ENCODE measurements around the gene TSPEAR.
"Not testable (repeated sequence)": the region's sequence is repeated elsewhere in the genome, so short reads cannot be mapped to it uniquely, and the experiment has no call there.

Gene TSPEAR

GRCh38 chr21:44654576-44655175 is 56.7 kb downstream of the TSPEAR start, which contains the start of gene KRTAP12-4:
Gene KRTAP12-4 (minus strand): TSS chr21:44654659. CDS start chr21:44654614, 45 bp downstream.
- Histone ChIP-seq H3K36me3 (ENCODE audit: insufficient read depth, low read length) (no peaks in the 10 kb centered on the region), H3K9me3 (ENCODE audit: insufficient read depth, low read depth, low read length) (no peaks in the 10 kb centered on the region), H3K27me3 (ENCODE audit: insufficient read depth, low read length) (no peaks in the 10 kb centered on the region), H3K4me3 (ENCODE audit: low read length) (no peak within 1 kb of the TSS), H3K4me1 (ENCODE audit: insufficient read depth, low read length) (peaks cover 13% of the 10 kb centered on the region), H3K27ac (ENCODE audit: low read depth, low read length) (no peak within 1 kb of the TSS), H3K9ac (ENCODE audit: low read depth, low read length) (no peak within 1 kb of the TSS)
- 92% methylated on average over 9 of the region's 9 CpGs for WGBS

DNA sequence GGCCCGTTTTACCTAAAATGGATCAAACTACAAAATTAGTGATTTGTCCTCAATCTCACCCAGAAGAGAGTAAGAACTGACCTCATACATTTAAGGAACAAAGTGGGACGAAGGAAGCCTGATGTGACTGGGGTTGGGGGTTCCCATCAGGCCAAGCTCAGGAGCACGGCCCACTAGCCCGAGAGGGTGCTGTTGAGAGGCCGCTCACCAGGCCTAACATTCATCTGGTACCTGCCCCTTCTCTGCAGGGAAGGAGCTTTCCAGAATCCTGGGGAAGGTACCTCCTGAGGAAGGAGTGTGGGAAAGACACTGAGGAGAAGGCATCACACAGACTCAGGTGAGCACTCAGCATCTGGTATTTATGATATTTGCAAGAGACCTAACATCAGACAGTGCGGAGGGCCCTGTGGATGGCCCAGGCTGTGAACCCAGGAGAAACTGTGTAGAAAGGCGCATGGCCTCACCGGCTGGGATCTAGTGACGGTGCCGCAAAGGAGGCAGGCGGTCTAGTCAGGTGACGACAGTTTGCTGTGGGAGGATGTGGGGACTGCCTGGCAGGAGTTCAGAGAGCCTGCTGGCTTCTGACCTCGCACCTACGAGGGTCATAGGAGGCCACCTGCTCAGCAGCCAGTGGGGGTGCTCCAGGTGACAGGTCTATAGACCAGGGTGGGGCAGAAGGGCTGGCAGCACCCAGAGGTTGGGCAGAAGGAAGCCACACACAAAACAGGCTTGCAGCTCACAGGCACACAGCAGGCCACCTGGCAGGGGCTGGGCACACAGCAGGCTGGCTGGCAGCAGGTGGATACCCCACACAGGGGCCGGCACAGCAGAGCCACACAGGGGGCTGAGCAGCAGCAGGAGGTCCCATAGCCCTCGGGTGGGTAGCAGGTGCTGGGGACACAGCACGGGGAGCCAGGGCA is 57.5 kb downstream of the TSPEAR start:
- H3K4me3 ChIP-seq (ENCODE audit: low read length) = no peak overlapping the region
- no peaks in the 10 kb centered on the region for H3K9me3 ChIP-seq (ENCODE audit: insufficient read depth, low read depth, low read length)
- H3K9ac ChIP-seq (ENCODE audit: low read depth, low read length) = no peak overlapping the region
- H3K27ac ChIP-seq (ENCODE audit: low read depth, low read length) = no peak overlapping the region
- H3K27me3 ChIP-seq (ENCODE audit: insufficient read depth, low read length) = no peaks in the 10 kb centered on the region
- WGBS = 89% methylated on average over 17 of the region's 17 CpGs
- H3K36me3 ChIP-seq (ENCODE audit: insufficient read depth, low read length) = no peaks in the 10 kb centered on the region
- H3K4me1 ChIP-seq (ENCODE audit: insufficient read depth, low read length) = peaks cover 5% of the 10 kb centered on the region; the same call in 1 of the 2 replicates

DNA sequence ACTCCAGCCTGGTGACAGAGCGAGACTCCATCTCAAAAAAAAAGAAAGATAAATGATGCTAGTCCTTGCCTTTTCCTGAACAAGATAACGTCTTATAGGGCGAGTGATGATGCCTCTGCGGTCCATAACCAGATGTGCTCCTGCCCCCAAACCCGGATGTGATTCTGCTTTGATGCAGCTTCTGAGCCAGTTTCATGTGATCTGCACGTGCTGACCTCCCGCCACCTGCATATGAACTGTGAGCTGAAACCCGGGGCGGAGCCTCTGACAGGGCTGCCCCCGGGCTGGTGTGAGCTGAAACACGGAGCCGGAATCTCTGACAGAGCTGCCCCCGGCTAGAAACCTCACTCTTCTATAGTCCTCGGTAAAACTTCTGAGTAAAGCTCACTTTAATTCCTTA is 58.2 kb downstream of the TSPEAR start:
- WGBS = 83% methylated on average over 14 of the region's 14 CpGs
- Histone ChIP-seq H3K27ac (ENCODE audit: low read depth, low read length) (no peak overlapping the region), H3K27me3 (ENCODE audit: insufficient read depth, low read length) (no peaks in the 10 kb centered on the region), H3K4me1 (ENCODE audit: insufficient read depth, low read length) (no peaks in the 10 kb centered on the region), H3K9me3 (ENCODE audit: insufficient read depth, low read depth, low read length) (no peaks in the 10 kb centered on the region), H3K9ac (ENCODE audit: low read depth, low read length) (no peak overlapping the region), H3K4me3 (ENCODE audit: low read length) (no peak overlapping the region), H3K36me3 (ENCODE audit: insufficient read depth, low read length) (no peaks in the 10 kb centered on the region)

- Histone ChIP-seq H3K9ac (ENCODE audit: low read depth, low read length) (no peak overlapping the region), H3K4me1 (ENCODE audit: insufficient read depth, low read length) (no peaks in the 10 kb centered on the region), H3K27ac (ENCODE audit: low read depth, low read length) (no peak overlapping the region), H3K36me3 (ENCODE audit: insufficient read depth, low read length) (no peaks in the 10 kb centered on the region), H3K27me3 (ENCODE audit: insufficient read depth, low read length) (no peaks in the 10 kb centered on the region), H3K4me3 (ENCODE audit: low read length) (no peak overlapping the region), H3K9me3 (ENCODE audit: insufficient read depth, low read depth, low read length) (no peaks in the 10 kb centered on the region)
- 95% methylated on average over 12 of the region's 12 CpGs for WGBS
These were observed 60.2 kb downstream of the TSPEAR start for GRCh38 chr21:44650973-44651675.

DNA sequence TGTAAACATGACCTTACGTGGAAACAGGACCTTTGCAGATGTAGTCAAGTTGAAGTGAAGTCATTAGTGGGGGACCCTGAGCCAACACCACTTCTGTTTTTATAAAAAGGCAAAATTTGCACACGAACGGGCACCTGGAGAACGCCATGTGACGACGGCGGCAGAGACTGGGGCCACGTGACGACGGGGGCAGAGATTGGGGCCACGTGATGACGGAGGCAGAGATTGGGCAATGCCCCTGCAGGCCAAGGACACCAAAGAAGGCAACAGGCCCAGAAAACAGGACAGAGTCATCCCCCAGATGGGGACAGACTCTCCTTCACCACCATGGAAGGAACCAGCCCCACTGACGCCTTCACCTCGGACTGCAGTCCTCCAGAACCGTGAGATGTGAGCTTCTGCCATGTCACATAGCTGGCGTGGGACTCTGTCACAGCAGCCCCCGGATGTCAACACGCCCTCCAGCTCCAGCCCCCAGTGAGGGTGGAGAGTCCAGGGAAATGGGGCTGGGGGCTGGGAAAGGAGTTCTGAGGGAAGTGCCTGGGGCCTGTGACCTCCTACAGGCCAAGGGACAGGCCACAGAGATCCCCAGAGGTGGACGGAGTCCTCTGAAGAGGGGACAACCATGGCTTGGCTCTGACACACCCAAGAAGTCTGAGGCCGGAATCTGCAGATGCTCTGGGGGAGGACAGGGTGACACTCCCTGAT is 61.0 kb downstream of the TSPEAR start:
- no peaks in the 10 kb centered on the region for H3K9me3 ChIP-seq (ENCODE audit: insufficient read depth, low read depth, low read length)
- H3K27me3 ChIP-seq (ENCODE audit: insufficient read depth, low read length) = no peaks in the 10 kb centered on the region
- no peak overlapping the region for H3K27ac ChIP-seq (ENCODE audit: low read depth, low read length)
- H3K9ac ChIP-seq (ENCODE audit: low read depth, low read length) = no peak overlapping the region
- H3K4me3 ChIP-seq (ENCODE audit: low read length) = no peak overlapping the region
- no peaks in the 10 kb centered on the region for H3K4me1 ChIP-seq (ENCODE audit: insufficient read depth, low read length)
- H3K36me3 ChIP-seq (ENCODE audit: insufficient read depth, low read length) = no peaks in the 10 kb centered on the region
- WGBS = 92% methylated on average over 20 of the region's 20 CpGs

DNA sequence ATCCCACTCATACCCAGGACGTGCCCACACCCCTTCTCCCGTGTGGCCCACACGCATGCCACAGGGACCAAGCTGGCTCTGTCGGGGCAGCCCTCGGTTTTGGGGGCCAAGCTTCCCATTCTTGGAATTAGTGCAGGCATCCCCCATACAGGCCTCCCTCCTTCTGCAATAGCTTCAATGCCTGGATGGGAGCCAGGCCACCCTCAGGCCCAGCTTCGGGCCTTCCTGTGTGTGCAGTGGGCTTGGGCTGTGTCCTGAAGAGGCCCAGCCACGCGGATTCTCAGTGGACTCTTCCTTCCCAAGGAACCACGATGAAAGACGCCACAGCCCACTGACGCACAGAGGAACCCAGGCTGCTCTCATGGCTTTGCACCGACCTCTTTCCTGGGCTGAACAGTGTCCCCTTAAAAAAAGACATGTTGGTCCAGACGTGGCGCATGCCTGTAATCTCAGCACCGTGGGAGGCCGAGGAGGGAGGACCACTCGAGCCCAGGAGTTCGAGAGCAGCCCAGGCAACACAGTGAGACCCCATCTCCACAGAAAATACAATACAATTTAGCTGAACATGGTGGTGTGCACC is 61.8 kb downstream of the TSPEAR start:
- H3K4me3 ChIP-seq (ENCODE audit: low read length) = no peak overlapping the region

GRCh38 chr21:44648557-44649311 is 62.6 kb downstream of the TSPEAR start:
- Histone ChIP-seq H3K27ac (ENCODE audit: low read depth, low read length) (no peak overlapping the region), H3K36me3 (ENCODE audit: insufficient read depth, low read length) (no peaks in the 10 kb centered on the region), H3K9ac (ENCODE audit: low read depth, low read length) (no peak overlapping the region), H3K4me3 (ENCODE audit: low read length) (no peak overlapping the region), H3K9me3 (ENCODE audit: insufficient read depth, low read depth, low read length) (peaks cover 14% of the 10 kb centered on the region), H3K4me1 (ENCODE audit: insufficient read depth, low read length) (no peaks in the 10 kb centered on the region), H3K27me3 (ENCODE audit: insufficient read depth, low read length) (no peaks in the 10 kb centered on the region)
- WGBS = 92% methylated on average over 33 of the region's 33 CpGs

More for the DNA sequence above, 61.8 kb downstream of the TSPEAR start:
- Histone ChIP-seq H3K27me3 (ENCODE audit: insufficient read depth, low read length) (no peaks in the 10 kb centered on the region), H3K27ac (ENCODE audit: low read depth, low read length) (no peak overlapping the region), H3K4me1 (ENCODE audit: insufficient read depth, low read length) (no peaks in the 10 kb centered on the region), H3K9me3 (ENCODE audit: insufficient read depth, low read depth, low read length) (peaks cover 6% of the 10 kb centered on the region; the same call in 1 of the 2 replicates), H3K9ac (ENCODE audit: low read depth, low read length) (no peak overlapping the region), H3K36me3 (ENCODE audit: insufficient read depth, low read length) (no peaks in the 10 kb centered on the region)
- 94% methylated on average over 18 of the region's 18 CpGs for WGBS

- Histone ChIP-seq H3K4me3 (ENCODE audit: low read length) (no peak overlapping the region), H3K36me3 (ENCODE audit: insufficient read depth, low read length) (no peaks in the 10 kb centered on the region), H3K9me3 (ENCODE audit: insufficient read depth, low read depth, low read length) (peaks cover 17% of the 10 kb centered on the region), H3K9ac (ENCODE audit: low read depth, low read length) (no peak overlapping the region), H3K4me1 (ENCODE audit: insufficient read depth, low read length) (no peaks in the 10 kb centered on the region), H3K27ac (ENCODE audit: low read depth, low read length) (no peak overlapping the region), H3K27me3 (ENCODE audit: insufficient read depth, low read length) (no peaks in the 10 kb centered on the region)
- WGBS = 81% methylated on average over 8 of the region's 8 CpGs
These were observed 64.2 kb downstream of the TSPEAR start for GRCh38 chr21:44647222-44647552.

GRCh38 chr21:44646366-44647221 is 64.8 kb downstream of the TSPEAR start, which contains the start of gene KRTAP10-11:
Gene KRTAP10-11 (plus strand): TSS chr21:44646414. CDS start chr21:44646459, 45 bp downstream.
- not testable (repeated sequence) for H3K36me3 ChIP-seq (ENCODE audit: insufficient read depth, low read length); H3K27ac ChIP-seq (ENCODE audit: low read depth, low read length); H3K4me1 ChIP-seq (ENCODE audit: insufficient read depth, low read length); H3K4me3 ChIP-seq (ENCODE audit: low read length); H3K9ac ChIP-seq (ENCODE audit: low read depth, low read length); H3K27me3 ChIP-seq (ENCODE audit: insufficient read depth, low read length)
- 87% methylated on average over 21 of the region's 21 CpGs for WGBS
- peaks cover 17% of the 10 kb centered on the region for H3K9me3 ChIP-seq (ENCODE audit: insufficient read depth, low read depth, low read length)

Data from HUES64 (cell line).